Measurements from ENCODE around the gene TNRC6B.
"Not testable (repeated sequence)": the region's sequence is repeated elsewhere in the genome, so short reads cannot be mapped to it uniquely, and the experiment has no call there.

Gene TNRC6B

DNA sequence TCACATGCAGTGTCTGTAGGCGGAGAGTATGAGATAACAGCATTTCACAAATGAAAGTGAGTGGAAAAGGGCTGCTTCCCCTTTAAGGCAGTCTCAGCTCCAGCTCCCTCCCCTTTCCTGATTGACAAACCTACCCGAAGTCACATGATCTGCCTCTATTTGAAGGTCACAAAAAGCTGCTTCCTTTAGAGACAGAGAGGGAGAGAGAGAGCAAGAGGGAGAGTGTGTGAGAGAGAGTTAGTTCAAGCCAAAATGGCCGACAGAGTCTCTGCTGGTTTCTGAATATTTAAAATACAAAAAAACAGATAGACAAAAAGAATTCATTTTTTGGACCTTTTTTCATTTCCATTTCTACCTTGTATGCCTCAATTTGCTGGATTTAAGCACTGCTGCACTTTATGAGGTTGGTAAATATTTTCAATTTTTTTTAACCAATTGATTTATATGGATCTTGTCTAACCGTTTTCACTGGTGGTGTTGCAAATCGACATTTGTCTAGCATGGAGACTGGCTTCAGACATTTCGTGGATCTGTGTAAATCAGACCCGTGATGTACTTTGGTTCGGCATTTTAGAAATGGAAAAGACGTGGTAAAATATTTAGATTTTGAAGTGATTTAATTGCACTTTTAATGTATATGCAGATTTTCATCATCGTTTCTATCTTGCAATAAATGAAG, at the start of gene TNRC6B:
TNRC6B (plus strand) TSS at position 188 of the 679 bp plus-strand sequence; CDS start at position 399, 211 bp downstream.
- peak; percentile 23 to 86 for DNase-seq (ENCODE audit: low read depth in 1 of 2, low spot score in 1 of 2)

GRCh38 chr22:40128989-40129388, 48.7 kb upstream of the TNRC6B start:
- DNase-seq (ENCODE audit: low read depth in 1 of 2, low spot score in 1 of 2): no peak

- DNase-seq (ENCODE audit: low read depth in 1 of 2, low spot score in 1 of 2): no peak
Observed at GRCh38 chr22:40137132-40137531, 40.6 kb upstream of the TNRC6B start.

- no peak for DNase-seq (ENCODE audit: low read depth in 1 of 2, low spot score in 1 of 2)
Observed at GRCh38 chr22:40138866-40139265, 38.9 kb upstream of the TNRC6B start.

DNA sequence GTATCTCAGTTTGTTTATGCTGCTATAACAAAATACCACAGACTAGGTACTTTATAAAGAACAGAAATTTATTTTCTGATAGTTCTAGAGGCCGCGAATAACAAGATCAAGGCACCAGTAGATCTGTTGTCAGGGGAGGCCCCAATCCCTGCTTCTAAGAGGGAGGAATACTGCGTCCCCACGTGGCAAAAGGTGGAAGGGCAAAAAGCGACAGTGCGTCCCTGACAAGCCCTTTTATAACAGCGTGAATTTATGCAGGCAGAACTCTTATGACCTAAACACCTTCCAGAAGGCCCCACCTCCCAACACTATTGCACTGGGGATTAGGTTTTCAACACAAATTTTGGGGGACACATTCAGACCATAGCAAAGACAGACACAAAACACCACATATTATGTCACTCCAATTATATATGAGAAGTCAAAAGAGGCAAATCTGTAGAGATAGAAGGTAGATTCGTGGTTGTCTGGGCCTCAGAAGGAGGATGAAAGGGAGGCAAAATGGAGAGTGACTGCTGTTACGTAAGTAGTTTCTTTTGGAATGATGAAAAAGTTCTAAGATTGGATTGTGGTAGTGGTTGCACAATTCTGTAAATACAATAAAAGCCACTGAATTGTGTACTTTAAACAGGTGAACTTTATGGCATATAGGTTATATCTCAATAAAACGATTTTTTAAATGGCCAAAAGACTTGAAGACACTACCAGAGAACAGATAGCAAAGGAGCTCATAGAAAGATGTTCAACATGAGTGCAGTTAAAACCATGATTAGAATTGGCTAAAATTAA, 30.1 kb upstream of the TNRC6B start:
- no peak for DNase-seq (ENCODE audit: low read depth in 1 of 2, low spot score in 1 of 2)

GRCh38 chr22:40153192-40153591, 24.5 kb upstream of the TNRC6B start:
- no peak for DNase-seq (ENCODE audit: low read depth in 1 of 2, low spot score in 1 of 2)

- no peak for DNase-seq (ENCODE audit: low read depth in 1 of 2, low spot score in 1 of 2)
Observed at GRCh38 chr22:40153705-40154104, 24.0 kb upstream of the TNRC6B start.

GRCh38 chr22:40156001-40156516, 21.7 kb upstream of the TNRC6B start:
- no peak for DNase-seq (ENCODE audit: low read depth in 1 of 2, low spot score in 1 of 2)

DNA sequence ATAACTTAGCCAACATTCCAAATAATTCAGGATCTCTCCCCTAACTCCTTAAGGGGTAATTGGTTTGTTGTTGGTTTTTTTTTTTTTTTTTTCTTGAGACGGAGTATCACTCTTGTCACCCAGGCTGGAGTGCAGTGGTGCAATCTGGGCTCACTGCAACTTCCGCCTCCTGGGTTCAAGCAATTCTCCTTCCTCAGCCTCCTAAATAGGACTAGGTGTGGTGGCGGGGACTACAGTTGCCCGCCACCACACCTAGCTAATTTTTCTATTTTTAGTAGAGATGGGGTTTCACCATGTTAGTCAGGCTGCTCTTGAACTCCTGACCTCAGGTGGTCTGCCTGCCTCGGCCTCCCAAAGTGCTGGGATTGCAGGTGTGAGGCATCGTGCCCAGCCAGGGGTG, 21.0 kb upstream of the TNRC6B start:
- DNase-seq (ENCODE audit: low read depth in 1 of 2, low spot score in 1 of 2): not testable (repeated sequence)

GRCh38 chr22:40157330-40157945, 20.3 kb upstream of the TNRC6B start:
- DNase-seq (ENCODE audit: low read depth in 1 of 2, low spot score in 1 of 2): no peak

DNA sequence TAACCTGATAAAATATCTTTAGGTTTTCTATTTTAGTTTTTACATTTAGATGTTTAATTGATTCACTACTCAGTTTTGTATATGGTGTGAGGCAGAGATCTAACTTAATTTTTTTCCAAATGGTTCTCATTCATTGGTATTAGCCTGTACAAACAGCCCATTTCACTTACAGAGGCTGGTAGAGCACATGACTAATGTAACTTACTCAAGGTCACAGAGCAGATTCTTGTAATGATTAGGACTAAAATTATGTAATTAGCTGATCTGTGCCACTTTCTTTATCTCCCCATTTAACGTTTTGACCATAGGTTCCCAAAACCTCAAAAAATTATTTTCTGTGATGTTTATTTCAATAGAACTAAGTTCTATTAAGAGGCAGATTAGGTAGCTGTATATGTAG, 16.5 kb upstream of the TNRC6B start:
- no peak for DNase-seq (ENCODE audit: low read depth in 1 of 2, low spot score in 1 of 2)

- DNase-seq (ENCODE audit: low read depth in 1 of 2, low spot score in 1 of 2): not testable (repeated sequence)
Observed at GRCh38 chr22:40165537-40165936, 12.2 kb upstream of the TNRC6B start.

DNA sequence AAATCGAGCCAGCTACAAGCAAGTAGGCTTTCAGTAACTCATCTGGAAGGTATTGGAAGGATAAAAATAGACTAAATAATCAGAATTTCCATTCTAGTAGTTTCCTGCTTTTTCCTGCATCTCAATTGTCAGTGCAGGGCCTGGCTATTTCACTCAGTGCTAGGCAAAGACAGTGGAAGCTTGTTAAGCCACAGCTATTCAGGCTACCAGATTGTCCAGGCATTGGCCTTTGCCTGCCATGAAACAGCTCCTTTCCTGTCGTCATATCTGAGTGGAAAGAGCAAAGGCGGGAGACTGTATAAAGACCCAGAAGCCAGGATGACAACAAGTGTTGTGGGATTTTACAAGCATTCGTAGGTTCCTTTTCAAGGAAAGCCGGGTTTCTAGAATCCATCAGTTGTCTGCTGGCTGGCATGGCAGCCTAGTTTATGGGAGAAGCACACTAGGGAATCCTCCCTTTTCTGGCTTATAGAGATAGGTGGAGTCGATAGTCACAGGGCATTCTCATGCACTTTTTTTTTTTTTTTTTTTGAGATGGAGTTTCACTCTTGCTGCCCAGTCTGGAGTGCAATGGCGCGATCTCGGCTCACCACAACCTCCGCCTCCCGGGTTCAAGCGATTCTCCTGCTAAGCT, 2.0 kb upstream of the TNRC6B start:
- no peak for DNase-seq (ENCODE audit: low read depth in 1 of 2, low spot score in 1 of 2)

DNA sequence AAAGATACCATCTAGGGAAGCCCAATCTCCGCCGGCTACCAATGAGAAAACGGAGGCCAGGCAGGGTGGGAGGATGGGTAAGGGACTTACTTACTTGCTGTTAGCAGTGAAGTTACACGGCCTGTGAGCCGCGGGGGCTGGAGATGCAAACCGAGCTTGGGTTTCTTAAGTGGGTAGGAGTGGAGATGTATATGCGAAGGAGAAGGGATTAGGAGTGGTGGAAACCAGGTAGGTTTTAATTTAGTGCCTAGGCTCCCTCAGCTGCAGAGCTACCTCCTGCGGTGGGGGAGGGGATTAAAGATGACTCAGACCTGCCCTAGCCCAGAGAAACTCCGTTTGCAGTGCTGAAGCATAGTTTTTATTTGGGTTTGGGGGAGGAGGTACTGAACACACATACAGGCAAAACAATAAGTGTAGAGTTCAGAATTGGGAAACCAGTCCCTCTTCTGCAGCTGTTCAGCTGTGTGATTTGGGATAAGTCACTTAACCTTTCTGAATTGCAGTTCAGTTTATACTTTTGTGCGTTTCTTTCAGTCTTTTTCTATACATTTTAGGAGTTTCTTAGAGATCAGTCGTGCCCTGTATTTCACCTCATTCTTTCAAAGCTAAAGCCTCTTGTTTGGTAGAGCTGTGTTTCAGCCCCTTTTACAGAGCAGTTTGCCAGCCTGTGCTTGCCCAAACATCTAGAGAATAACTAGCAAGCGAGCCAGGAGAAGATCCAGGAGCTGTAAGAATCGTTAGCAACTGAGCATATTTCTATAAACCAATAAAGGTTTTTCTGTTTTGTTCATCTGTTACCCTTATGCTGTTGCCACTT, 596 bp upstream of the TNRC6B start:
- peak; percentile 46 to 77 for DNase-seq (ENCODE audit: low read depth in 1 of 2, low spot score in 1 of 2)

DNA sequence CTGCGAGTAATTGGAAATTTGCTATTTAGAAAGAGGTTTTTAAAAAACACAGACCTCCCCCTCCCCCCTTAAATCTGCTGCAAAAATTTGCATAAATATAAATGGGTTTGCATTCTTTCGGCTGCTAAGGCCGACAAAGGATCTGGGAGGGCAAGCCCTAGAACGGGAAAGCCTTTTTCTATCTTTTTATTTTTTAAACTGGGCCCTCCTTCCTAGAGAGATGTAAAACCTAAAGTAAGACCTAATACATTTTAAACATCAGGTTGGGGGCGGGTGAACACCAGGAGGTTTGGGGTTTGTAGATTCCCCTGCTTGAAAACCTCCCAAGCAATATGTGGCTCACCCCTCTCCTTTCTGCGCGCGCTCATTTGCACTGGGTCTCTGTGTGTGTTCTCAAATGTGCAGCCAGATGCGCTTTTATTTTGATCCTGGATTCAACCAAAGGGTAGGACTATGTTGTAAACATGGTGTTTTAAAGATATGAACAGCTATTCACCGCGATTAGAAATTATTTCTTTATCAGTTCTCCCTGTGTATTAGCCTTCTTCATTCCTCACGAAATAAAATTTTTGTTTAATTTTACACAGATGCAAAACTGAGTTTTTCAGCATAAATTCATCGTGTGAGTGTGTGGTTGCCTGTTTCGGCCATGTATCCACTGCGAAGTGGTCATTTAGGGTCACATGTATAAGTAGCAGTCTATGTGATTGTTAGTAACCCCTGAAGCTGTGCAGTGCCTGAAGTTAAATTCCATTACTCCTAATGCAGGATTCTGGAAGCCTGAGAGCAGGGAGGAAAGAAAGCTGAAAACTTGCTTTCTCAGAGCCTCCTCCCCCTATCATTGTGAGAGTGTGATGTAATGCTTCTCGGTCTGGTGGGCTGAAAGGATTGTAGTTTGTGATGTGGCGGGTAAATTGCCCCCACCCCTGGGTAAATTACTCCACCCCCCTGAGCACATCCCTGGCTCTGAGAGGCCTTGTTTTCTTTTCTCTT, 988 bp downstream of the TNRC6B start:
- DNase-seq (ENCODE audit: low read depth in 1 of 2, low spot score in 1 of 2): no peak

GRCh38 chr22:40179526-40179925, 1.8 kb downstream of the TNRC6B start:
- no peak for DNase-seq (ENCODE audit: low read depth in 1 of 2, low spot score in 1 of 2)

- DNase-seq (ENCODE audit: low read depth in 1 of 2, low spot score in 1 of 2): no peak
Observed at GRCh38 chr22:40180403-40180802, 2.7 kb downstream of the TNRC6B start.

GRCh38 chr22:40181323-40181722, 3.6 kb downstream of the TNRC6B start:
- no peak for DNase-seq (ENCODE audit: low read depth in 1 of 2, low spot score in 1 of 2)

DNA sequence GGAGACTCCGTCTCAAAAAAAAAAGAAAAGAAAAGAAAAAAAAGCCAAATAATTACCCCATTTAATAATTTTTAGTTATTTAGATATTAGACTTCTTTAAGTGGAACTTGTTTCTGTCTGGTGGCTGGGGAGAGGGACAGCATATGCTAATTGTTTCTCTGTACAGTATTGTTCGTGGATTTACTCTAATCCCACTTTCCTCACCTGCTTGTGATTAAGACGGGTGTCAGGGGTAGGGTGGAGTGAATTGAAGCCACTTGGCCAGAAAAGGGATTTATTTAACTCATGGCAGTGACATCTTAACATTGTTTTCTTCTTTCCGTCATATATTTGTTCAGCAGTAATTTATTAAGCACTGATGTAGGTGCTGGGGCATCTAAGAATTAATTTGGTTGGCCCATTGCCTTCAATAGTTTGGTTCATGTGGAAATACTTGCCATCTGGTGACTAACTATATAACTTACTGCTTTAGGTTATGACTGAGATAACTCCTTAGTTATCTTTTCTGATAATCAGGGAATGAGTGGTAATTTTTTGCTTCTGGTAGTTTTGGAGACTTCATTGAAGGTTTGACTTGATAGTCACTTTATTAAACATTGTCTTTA, 4.6 kb downstream of the TNRC6B start:
- DNase-seq (ENCODE audit: low read depth in 1 of 2, low spot score in 1 of 2): no peak
